ENCODE data around the gene DUSP2. TPM values are rescaled to one million over a fixed set of nuclear protein-coding genes. Genes with fewer than 3 reads are reported as not detected.

The DUSP2 gene
- total and polyA plus RNA-seq, 8 donors = 3.6 to 9.4 (median 6.0) TPM

- DNase-seq = no peak
- H3K36me3 ChIP-seq = no peaks in the 10 kb centered on the region
- H3K4me3 ChIP-seq = no peak overlapping the region
- H3K4me1 ChIP-seq = peaks cover 0 to 23% (median 11%) of the 10 kb centered on the region in 4 donors
- H3K27me3 ChIP-seq = peaks cover 0 to 12% (median 0%) of the 10 kb centered on the region in 3 donors
- H3K27ac ChIP-seq = no peak overlapping the region
- intact Hi-C loops (cut with DNase I; ENCODE audit: low total_unique reads) = no loop called here
- WGBS, 5 donors = 86 to 93% (median 89%) methylated on average over 7 to 9 of the region's 9 CpGs
- TF ChIP-seq, protein P1, sequence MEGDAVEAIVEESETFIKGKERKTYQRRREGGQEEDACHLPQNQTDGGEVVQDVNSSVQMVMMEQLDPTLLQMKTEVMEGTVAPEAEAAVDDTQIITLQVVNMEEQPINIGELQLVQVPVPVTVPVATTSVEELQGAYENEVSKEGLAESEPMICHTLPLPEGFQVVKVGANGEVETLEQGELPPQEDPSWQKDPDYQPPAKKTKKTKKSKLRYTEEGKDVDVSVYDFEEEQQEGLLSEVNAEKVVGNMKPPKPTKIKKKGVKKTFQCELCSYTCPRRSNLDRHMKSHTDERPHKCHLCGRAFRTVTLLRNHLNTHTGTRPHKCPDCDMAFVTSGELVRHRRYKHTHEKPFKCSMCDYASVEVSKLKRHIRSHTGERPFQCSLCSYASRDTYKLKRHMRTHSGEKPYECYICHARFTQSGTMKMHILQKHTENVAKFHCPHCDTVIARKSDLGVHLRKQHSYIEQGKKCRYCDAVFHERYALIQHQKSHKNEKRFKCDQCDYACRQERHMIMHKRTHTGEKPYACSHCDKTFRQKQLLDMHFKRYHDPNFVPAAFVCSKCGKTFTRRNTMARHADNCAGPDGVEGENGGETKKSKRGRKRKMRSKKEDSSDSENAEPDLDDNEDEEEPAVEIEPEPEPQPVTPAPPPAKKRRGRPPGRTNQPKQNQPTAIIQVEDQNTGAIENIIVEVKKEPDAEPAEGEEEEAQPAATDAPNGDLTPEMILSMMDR (IDR thresholded peaks at IDR 0.05) = no peak
- no peak for TF ChIP-seq EP300 (IDR thresholded peaks at IDR 0.05)
- no peak for TF ChIP-seq POLR2A (IDR thresholded peaks at IDR 0.05)
- no peak for TF ChIP-seq POLR2AphosphoS5 (IDR thresholded peaks at IDR 0.05)
- H3K9me3 ChIP-seq = no peaks in the 10 kb centered on the region
Observed at GRCh38 chr2:96151595-96152303, 6.5 kb upstream of the DUSP2 start.

- WGBS, 5 donors = 90 to 94% (median 91%) methylated on average over 13 to 14 of the region's 14 CpGs
- H3K27ac ChIP-seq = no peak overlapping the region
- H3K27me3 ChIP-seq = peaks cover 0 to 8% (median 0%) of the 10 kb centered on the region in 3 donors
- H3K4me1 ChIP-seq = peaks cover 1 to 30% (median 13%) of the 10 kb centered on the region in 4 donors
- no peak overlapping the region for H3K4me3 ChIP-seq
- intact Hi-C loops (cut with DNase I; ENCODE audit: low total_unique reads) = no loop called here
- no peak for TF ChIP-seq POLR2A (IDR thresholded peaks at IDR 0.05)
- TF ChIP-seq, protein P1 (IDR thresholded peaks at IDR 0.05) = no peak
- H3K36me3 ChIP-seq = no peaks in the 10 kb centered on the region
- no peaks in the 10 kb centered on the region for H3K9me3 ChIP-seq
- DNase-seq = peak in 1 of 2 donors; percentile 2
Observed at GRCh38 chr2:96150791-96151594, 5.8 kb upstream of the DUSP2 start.

GRCh38 chr2:96150007-96150640 is 4.9 kb upstream of the DUSP2 start:
- H3K27ac ChIP-seq = no peak overlapping the region
- H3K36me3 ChIP-seq = no peaks in the 10 kb centered on the region
- no peak overlapping the region for H3K4me3 ChIP-seq
- 88 to 97% (median 93%) methylated on average over 6 of the region's 6 CpGs for WGBS, 5 donors
- TF ChIP-seq POLR2A (IDR thresholded peaks at IDR 0.05) (no peak), POLR2AphosphoS5 (IDR thresholded peaks at IDR 0.05) (no peak), EP300 (IDR thresholded peaks at IDR 0.05) (no peak)
- TF ChIP-seq, protein P1 (IDR thresholded peaks at IDR 0.05) = no peak
- H3K4me1 ChIP-seq = peaks cover 4 to 39% (median 22%) of the 10 kb centered on the region in 4 donors
- no peaks in the 10 kb centered on the region for H3K27me3 ChIP-seq
- no peaks in the 10 kb centered on the region for H3K9me3 ChIP-seq
- intact Hi-C loops (cut with DNase I; ENCODE audit: low total_unique reads) = no loop called here
- DNase-seq = no peak
